Activated naive CD8-positive, alpha-beta T cell treated with anti-CD3 and anti-CD28 coated beads for 36 hours (primary cell): ENCODE data around the gene GCM1. TPM values are rescaled to one million over a fixed set of nuclear protein-coding genes. Genes with fewer than 3 reads are reported as not detected.
"Not testable (repeated sequence)": the region's sequence is repeated elsewhere in the genome, so short reads cannot be mapped to it uniquely, and the experiment has no call there.

ENCODE experiments used
- DNase-seq: peaks from one replicate; pipeline ENCODE4 v3.0.0; 2021
- H3K27ac Mint-ChIP-seq: one replicate; pipeline ENCODE4 v1.8.0; 2022; ENCODE audit warnings: mild to moderate bottlenecking, moderate library complexity, mixed read lengths
- H3K27me3 Mint-ChIP-seq: one replicate; pipeline ENCODE4 v1.8.0; 2022; ENCODE audit warnings: mild to moderate bottlenecking, mixed read lengths
- H3K36me3 Mint-ChIP-seq: one replicate; pipeline ENCODE4 v1.8.0; 2021; ENCODE audit warnings: mild to moderate bottlenecking, mixed read lengths
- H3K4me1 Mint-ChIP-seq: one replicate; pipeline ENCODE4 v1.8.0; 2021; ENCODE audit warnings: mixed read lengths
- H3K4me3 Mint-ChIP-seq: one replicate; pipeline ENCODE4 v1.8.0; 2022; ENCODE audit warnings: mild to moderate bottlenecking, moderate library complexity, mixed read lengths
- H3K9me3 Mint-ChIP-seq: one replicate; pipeline ENCODE4 v1.8.0; 2022; ENCODE audit warnings: mixed read lengths
- total RNA-seq, 2 experiments: library from RNA; stranded (reverse); gene quantifications; one replicate each; pipeline ENCODE4 v1.2.3, GENCODE V29; 2021

The GCM1 gene
- total RNA-seq, 2 experiments from 2014 or later, result not detected

DNA sequence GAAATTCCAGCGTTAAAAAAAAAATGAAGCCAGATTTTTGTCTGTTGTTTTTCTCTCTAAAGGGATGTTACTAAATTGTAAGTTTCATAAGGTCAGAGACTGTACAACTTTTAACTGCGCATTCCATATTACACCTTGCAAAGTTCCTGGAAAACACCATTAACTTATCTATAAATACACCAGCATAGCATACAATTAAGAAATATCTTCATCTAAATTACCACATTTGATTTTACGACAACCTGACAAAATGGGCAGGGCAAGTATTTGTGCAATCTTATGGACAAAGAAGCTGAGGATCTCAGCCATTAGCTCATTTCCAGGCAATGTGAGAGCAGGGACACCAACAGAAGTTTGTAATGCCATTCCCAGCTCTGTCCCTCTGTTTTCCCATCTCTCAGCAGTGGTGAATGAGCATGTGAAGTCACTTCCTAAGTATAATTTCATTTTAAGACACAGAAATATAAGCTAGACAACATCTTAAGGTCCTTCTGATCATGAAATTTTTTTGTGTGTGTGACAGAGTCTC, 12.9 kb upstream of the GCM1 start:
- no peak for DNase-seq
- Mint-ChIP-seq H3K36me3 (no peaks in the 10 kb centered on the region), H3K9me3 (no peaks in the 10 kb centered on the region), H3K27ac (no peak overlapping the region), H3K4me1 (peaks cover 4% of the 10 kb centered on the region), H3K27me3 (no peaks in the 10 kb centered on the region), H3K4me3 (no peak overlapping the region)

DNA sequence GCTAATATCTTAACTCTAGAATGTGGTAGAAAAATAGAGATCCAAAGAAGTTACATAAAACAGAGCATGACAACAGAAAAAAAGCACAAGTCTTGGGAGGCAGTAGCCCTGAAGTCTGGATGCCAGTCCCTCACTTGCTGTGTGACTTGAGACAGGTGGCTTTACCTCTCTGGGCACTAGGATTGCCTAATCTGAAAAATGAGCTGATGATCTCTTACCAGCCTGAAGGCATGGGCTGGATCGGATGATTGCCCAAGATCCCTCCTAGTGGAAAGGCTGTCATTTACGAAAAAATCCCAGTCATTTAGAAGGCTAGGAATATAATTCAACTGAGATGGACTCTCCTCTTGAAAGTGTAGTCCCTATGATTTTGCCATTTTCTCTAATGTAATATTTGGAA, 10.9 kb upstream of the GCM1 start:
- Mint-ChIP-seq H3K27ac (no peak overlapping the region), H3K4me1 (peaks cover 4% of the 10 kb centered on the region), H3K4me3 (no peak overlapping the region), H3K36me3 (no peaks in the 10 kb centered on the region), H3K27me3 (no peaks in the 10 kb centered on the region), H3K9me3 (no peaks in the 10 kb centered on the region)
- no peak for DNase-seq

DNA sequence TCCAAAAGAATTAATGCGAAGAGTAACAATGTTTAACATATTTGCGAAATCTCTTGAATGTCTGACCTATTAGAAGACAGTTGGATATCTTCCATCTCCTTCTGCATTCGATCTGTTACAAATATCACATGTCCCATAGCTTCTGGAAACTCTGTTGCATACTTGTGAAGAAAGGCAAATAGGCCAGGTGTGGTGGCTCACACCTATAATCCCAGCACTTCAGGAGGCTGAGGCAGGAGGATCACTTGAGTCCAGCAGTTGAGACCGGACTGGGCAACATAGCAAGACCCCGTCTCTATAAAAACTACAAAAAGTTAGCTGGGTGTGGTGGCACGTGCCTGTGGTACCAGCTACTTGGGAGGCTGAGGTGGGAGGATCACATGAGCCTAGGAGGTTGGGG, 9.4 kb upstream of the GCM1 start:
- H3K27ac Mint-ChIP-seq, H3K36me3 Mint-ChIP-seq, H3K4me3 Mint-ChIP-seq: not testable (repeated sequence)

DNA sequence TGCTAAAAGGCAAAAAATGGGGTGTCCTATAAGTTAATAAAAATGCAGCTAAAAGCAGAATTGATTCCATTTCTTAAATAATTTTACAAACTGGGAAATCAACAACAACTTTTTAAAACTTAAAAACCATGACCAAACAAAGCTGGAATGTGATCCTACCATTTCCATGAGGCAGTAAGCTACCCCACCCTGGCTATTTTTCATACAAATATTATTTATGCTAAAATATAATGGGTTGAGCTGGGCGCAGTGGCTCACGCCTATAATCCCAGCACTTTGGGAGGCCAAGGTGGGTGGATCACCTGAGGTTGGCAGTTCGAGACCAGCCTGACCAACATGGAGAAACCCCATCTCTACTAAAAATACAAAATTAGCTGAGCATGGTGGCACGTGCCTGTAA, 6.6 kb upstream of the GCM1 start:
- not testable (repeated sequence) for H3K4me3 Mint-ChIP-seq, H3K36me3 Mint-ChIP-seq, H3K4me1 Mint-ChIP-seq, H3K9me3 Mint-ChIP-seq, H3K27ac Mint-ChIP-seq, DNase-seq
- H3K27me3 Mint-ChIP-seq, result peaks cover 12% of the 10 kb centered on the region

More for the DNA sequence above, 9.4 kb upstream of the GCM1 start:
- H3K9me3 Mint-ChIP-seq, H3K4me1 Mint-ChIP-seq, DNase-seq, H3K27me3 Mint-ChIP-seq: not testable (repeated sequence)

DNA sequence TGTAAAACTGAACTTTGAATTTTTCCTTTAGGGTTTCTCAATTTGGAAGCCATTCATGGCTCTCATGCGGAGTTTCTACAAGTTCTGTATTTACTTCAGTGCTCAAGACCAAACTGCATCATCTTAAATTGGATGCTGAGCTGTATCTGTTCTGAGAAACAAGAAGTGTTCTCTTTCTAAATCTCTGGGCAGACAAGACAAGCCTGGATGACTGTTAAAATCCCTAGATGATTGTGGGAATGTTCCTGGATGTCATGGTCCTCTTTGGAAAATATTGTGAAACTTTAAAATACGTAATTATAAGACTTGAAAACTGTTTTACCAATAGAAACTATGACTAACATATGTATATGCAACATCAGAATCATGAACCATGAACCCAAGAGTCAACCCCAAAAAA, 6.2 kb upstream of the GCM1 start:
- no peak overlapping the region for H3K4me3 Mint-ChIP-seq
- H3K9me3 Mint-ChIP-seq, result no peaks in the 10 kb centered on the region
- DNase-seq, result no peak
- H3K27me3 Mint-ChIP-seq, result peaks cover 12% of the 10 kb centered on the region
- H3K36me3 Mint-ChIP-seq, result no peaks in the 10 kb centered on the region
- no peak overlapping the region for H3K27ac Mint-ChIP-seq
- H3K4me1 Mint-ChIP-seq, result no peaks in the 10 kb centered on the region

DNA sequence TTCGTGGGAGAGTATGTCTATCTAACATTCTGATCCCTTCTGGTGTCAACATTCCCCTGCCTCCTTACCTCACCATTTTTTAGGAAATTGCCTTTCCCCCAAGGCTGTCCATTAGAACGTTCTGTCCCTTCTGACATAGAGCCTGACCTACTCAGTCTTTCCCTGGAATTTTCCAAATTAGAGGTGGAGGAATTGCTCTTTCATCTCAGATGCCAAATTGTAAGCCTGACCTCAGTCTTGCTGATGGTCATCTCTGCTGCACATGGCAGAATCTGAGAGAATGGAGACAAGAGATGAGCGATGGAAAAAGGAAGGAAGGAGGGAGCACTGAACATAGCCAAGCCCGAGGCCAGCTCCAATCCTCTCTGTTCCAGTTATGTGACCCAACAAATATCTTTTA, 5.4 kb upstream of the GCM1 start:
- no peak overlapping the region for H3K27ac Mint-ChIP-seq
- H3K4me1 Mint-ChIP-seq, result no peaks in the 10 kb centered on the region
- peaks cover 12% of the 10 kb centered on the region for H3K27me3 Mint-ChIP-seq
- no peak for DNase-seq
- H3K4me3 Mint-ChIP-seq, result no peak overlapping the region
- H3K9me3 Mint-ChIP-seq, result no peaks in the 10 kb centered on the region
- H3K36me3 Mint-ChIP-seq, result no peaks in the 10 kb centered on the region

DNA sequence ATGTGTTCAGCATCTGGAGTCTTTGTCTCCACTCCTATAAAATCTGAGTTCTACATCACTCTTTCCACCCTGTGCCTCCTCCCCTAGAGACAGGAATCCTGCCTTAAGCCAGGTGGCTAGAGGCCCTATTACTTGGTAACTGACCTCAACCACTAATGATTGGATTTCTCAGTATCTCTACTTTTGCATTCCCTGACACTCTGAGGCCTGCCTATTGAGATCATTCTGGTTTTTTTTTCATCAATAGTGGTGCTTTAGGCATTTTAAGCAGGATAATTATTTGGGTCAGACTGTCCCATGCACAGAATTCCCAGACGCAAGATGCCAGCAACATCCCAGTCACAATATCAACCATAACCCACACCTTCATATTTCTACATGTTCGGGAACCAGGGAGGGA, 3.9 kb upstream of the GCM1 start:
- H3K36me3 Mint-ChIP-seq, result no peaks in the 10 kb centered on the region
- no peak for DNase-seq
- H3K27me3 Mint-ChIP-seq, result peaks cover 12% of the 10 kb centered on the region
- H3K9me3 Mint-ChIP-seq, result no peaks in the 10 kb centered on the region
- H3K27ac Mint-ChIP-seq, result no peak overlapping the region
- H3K4me1 Mint-ChIP-seq, result no peaks in the 10 kb centered on the region
- no peak overlapping the region for H3K4me3 Mint-ChIP-seq

DNA sequence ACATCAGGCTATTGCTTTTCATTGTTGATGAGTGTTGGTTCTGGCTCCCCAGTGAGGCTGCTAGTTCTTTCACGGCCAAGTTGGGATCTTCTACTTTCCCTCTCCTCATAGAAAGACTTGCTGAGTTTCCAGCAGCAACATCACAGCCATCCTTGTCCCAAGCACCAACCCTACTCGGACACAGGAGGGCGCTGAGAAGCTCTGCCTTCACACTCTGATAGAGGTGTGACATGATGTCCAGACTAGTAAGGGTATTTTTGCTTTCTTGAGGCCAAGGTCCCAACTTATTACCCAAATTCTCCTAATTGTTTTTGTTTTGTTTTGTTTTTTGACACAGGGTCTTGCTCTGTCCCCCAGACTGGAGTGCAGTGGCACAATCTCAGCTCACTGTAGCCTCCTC, 3.0 kb upstream of the GCM1 start:
- Mint-ChIP-seq H3K9me3 (no peaks in the 10 kb centered on the region), H3K27ac (no peak overlapping the region), H3K36me3 (no peaks in the 10 kb centered on the region), H3K27me3 (peaks cover 12% of the 10 kb centered on the region), H3K4me3 (no peak overlapping the region), H3K4me1 (no peaks in the 10 kb centered on the region)
- DNase-seq, result no peak

DNA sequence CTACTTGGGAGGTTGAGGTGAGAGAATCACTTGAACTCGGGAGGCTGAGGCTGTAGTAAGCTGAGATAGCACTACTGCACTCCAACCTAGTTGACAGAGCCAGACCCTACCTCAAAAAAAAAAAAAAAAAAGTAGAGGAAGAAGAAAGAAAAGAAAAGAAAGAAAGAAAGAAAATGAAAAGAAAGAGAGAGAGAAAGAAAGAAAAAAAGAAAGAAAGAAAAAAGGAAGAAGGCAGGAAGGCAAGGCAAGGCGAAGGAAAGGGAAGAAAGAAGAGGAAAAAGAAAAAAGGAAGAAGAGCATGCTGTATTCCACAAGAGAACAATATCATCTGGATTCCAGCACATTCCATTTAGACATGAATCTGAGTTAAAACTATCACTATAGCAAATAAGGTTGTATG, 3.8 kb downstream of the GCM1 start:
- peaks cover 4% of the 10 kb centered on the region for H3K27me3 Mint-ChIP-seq
- H3K9me3 Mint-ChIP-seq, result no peaks in the 10 kb centered on the region
- no peak overlapping the region for H3K27ac Mint-ChIP-seq
- no peaks in the 10 kb centered on the region for H3K4me1 Mint-ChIP-seq
- no peak overlapping the region for H3K4me3 Mint-ChIP-seq
- H3K36me3 Mint-ChIP-seq, result no peaks in the 10 kb centered on the region
- DNase-seq, result no peak

DNA sequence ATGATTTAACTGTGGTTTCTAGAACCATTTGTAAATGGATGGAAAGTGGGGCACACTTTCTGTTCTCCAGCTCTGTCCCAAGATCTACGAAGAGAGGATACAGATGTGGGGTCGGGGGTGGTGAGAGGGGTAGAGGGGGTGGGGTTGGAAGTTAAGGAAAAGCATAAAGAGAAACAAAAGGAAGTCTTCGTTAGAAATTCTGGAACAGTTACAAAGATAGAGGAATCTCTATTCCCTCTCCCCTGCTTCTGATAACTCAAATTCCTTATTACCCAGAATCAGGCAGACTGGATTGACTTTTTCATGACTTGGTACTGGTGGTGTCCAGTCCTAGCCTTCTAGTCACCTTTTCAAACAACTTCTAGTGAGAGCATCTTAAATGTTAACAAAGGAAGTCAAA, 4.9 kb downstream of the GCM1 start:
- Mint-ChIP-seq H3K27me3 (peaks cover 4% of the 10 kb centered on the region), H3K9me3 (no peaks in the 10 kb centered on the region), H3K4me3 (no peak overlapping the region), H3K27ac (no peak overlapping the region), H3K4me1 (no peaks in the 10 kb centered on the region), H3K36me3 (no peaks in the 10 kb centered on the region)
- DNase-seq, result no peak

DNA sequence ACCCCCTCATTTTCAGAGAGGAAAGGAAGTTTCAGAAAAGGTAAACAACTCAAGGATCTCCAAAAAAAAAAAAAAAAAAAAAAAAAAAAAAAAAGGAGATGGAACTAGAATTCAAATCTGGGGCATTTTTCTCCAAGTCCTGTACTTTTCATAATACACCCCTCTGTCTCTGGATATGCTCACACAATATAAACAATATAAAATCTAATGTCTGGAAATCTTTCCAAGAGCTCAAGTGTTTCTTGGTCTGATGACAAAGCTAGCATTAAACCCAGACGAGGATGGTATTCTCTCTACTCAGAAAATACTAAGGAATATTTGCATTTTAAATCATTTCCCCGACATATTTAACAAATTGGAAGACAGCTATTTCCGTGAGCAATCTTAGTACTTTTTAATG, 5.8 kb downstream of the GCM1 start:
- Mint-ChIP-seq H3K36me3 (no peaks in the 10 kb centered on the region), H3K27me3 (peaks cover 7% of the 10 kb centered on the region), H3K4me3 (no peak overlapping the region), H3K27ac (no peak overlapping the region), H3K9me3 (no peaks in the 10 kb centered on the region), H3K4me1 (no peaks in the 10 kb centered on the region)
- no peak for DNase-seq

DNA sequence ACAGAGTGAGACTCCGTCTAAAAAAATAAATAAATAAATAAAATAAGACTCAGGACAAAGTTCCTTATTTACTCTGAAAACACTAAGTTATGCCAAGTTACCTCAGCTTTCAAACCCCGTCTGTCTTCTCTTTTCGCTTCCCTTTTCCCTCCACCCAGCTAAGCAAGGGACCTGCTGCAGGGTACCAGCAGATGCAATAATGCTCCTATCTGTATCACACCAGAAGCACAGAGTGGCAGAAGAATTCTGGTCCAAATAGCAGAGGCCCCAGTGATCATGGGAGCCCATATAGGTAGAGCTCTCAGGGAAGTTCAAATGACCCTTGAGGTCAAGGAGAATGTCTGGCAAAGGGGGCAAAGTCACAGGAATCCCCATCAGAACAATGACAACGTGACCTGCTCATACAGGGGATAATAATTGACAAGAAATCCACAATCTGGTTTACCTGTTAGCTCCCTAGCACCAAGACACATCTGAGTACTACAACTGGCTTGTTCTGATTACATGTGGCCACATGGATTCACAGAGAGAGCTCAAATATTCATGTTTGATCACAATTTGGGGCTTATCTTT, 8.7 kb downstream of the GCM1 start:
- Mint-ChIP-seq H3K36me3 (no peaks in the 10 kb centered on the region), H3K4me1 (peaks cover under 1% of the 10 kb centered on the region), H3K27me3 (peaks cover 12% of the 10 kb centered on the region), H3K27ac (no peak overlapping the region), H3K4me3 (no peak overlapping the region), H3K9me3 (no peaks in the 10 kb centered on the region)
- no peak for DNase-seq

DNA sequence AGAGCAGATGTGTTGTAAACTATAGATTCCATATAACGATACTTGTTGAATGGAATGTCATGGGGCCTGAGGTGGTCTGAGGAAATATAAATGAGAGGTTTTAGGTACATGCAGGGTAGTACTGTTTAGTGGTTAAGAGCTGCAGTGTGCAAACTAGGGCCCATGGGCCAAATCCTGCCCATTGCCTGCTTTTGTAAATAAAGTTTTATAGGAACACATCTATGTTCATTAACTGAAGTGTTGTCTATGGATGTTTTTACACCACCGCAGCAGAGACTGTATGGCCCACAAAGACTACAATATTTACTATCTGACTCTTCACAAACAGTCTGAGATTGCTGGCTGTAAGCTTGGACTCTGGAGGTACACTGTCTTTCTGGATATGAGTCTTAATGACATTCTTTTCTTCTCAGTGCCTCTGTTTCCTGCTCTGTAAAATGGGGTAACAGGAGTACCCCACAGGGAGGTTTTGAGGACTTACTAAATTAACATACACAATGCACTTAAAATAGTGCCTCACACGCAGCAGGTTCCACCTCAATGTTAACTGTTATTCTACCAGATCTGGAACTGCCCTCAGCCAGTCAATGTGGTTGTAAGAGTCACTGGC, 12.5 kb downstream of the GCM1 start:
- H3K27ac Mint-ChIP-seq, result no peak overlapping the region
- H3K27me3 Mint-ChIP-seq, result peaks cover 17% of the 10 kb centered on the region
- no peak overlapping the region for H3K4me3 Mint-ChIP-seq

DNA sequence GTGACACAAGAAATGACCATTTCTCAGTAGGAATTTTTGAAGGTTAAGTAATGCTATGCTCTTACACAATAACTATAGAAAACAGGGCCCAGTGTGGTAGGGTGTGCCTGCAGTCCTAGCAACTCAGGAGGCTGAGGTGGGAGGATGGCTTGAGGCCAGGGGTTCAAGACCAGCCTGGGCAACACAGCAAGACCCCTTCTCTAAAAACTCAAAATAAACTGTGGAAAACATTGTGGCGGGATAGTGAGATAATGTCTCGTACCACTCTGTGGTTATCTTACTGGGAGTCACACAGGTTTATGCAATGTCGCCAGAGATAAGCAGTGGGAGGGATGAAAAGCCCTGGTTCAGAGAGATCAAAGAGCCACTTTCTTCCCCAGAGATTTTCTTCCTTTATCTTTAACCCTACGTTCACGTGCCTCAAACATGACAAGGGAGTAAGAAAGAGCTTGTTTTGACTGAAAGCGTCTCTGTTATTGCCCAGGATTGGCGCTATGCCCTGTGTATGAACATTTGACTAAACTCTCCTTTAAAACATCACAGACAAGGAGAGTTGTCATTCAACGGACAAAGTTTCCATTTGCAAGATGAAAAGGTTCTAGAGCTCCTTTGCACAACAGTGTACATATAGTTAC, 13.9 kb downstream of the GCM1 start:
- peaks cover 4% of the 10 kb centered on the region for H3K4me1 Mint-ChIP-seq
- no peaks in the 10 kb centered on the region for H3K9me3 Mint-ChIP-seq
- DNase-seq, result no peak
- H3K4me3 Mint-ChIP-seq, result no peak overlapping the region
- H3K36me3 Mint-ChIP-seq, result no peaks in the 10 kb centered on the region
- H3K27me3 Mint-ChIP-seq, result peaks cover 20% of the 10 kb centered on the region
- no peak overlapping the region for H3K27ac Mint-ChIP-seq

More for the DNA sequence above, 12.5 kb downstream of the GCM1 start:
- Mint-ChIP-seq H3K36me3 (no peaks in the 10 kb centered on the region), H3K9me3 (no peaks in the 10 kb centered on the region), H3K4me1 (peaks cover 4% of the 10 kb centered on the region)
- DNase-seq, result no peak

DNA sequence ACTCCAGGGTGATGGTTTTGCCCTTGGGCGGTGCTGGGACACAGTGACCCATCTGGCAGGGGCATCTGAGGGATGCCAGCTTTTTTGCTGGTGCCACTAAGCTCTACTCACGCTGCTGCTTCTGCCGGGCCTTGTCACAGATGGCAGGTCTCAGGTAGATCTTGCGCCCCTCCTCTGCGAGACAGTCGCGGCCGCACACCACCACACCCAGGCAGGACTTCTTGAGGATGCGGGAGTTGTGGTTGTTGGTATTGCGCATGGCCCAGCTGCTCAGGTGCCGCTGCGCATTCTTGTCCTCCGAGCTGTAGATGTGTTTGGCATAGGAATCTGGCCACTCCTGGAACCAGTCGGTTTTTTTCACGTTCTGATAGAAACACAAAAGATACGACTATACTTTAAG, 14.7 kb downstream of the GCM1 start:
- no peak overlapping the region for H3K4me3 Mint-ChIP-seq
- no peak for DNase-seq
- peaks cover 4% of the 10 kb centered on the region for H3K4me1 Mint-ChIP-seq
- H3K27ac Mint-ChIP-seq, result no peak overlapping the region
- no peaks in the 10 kb centered on the region for H3K36me3 Mint-ChIP-seq
- no peaks in the 10 kb centered on the region for H3K9me3 Mint-ChIP-seq
- H3K27me3 Mint-ChIP-seq, result peaks cover 21% of the 10 kb centered on the region
